ENCODE data around the gene SRRD. TPM values are rescaled to one million over a fixed set of nuclear protein-coding genes. Genes with fewer than 3 reads are reported as not detected.

The SRRD gene
- total RNA-seq, 4 donors from 2014 or later = 3.0 to 11.4 (median 6.2) TPM

GRCh38 chr22:26452236-26453016 is 31.3 kb upstream of the SRRD start:
- TF ChIP-seq EP300 (IDR thresholded peaks at IDR 0.05; ENCODE audit: low read depth) (no peak), POLR2A (IDR thresholded peaks at IDR 0.05) (no peak), POLR2AphosphoS5 (IDR thresholded peaks at IDR 0.05) (no peak)
- WGBS, 2 donors (ENCODE audit: low coverage in 1 of 2) = 95 to 100% methylated on average over 1 to 23 of the region's 23 CpGs
- H3K9me3 ChIP-seq = no peaks in the 10 kb centered on the region
- H3K36me3 ChIP-seq = peaks cover 0 to 21% (median 4%) of the 10 kb centered on the region in 4 donors
- no peaks in the 10 kb centered on the region for H3K4me1 ChIP-seq
- DNase-seq = no peak
- H3K27me3 ChIP-seq = no peaks in the 10 kb centered on the region
- intact Hi-C loops (cut with DNase I; ENCODE audit: low total_unique reads) = no loop called here
- H3K27ac ChIP-seq = no peak overlapping the region
- in situ Hi-C loops (cut with MboI; ENCODE audit: low pct_ligation_motif_present in 1 of 4, low pct_unique_long_range_greater_than_20kb in 1 of 4, low sequenced_read_pairs in 3 of 4) = loop anchor here in 1 of 4 donors (5.0 kb wide), 1 partner anchor 45 kb away; no protein-coding TSS in a partner anchor
- H3K4me3 ChIP-seq = no peak overlapping the region

GRCh38 chr22:26453216-26453615 is 30.5 kb upstream of the SRRD start:
- intact Hi-C loops (cut with DNase I; ENCODE audit: low total_unique reads) = no loop called here
- no peak for DNase-seq
- Histone ChIP-seq H3K27ac (no peak overlapping the region), H3K9me3 (no peaks in the 10 kb centered on the region), H3K27me3 (no peaks in the 10 kb centered on the region), H3K36me3 (peaks cover 0 to 29% (median 8%) of the 10 kb centered on the region in 4 donors), H3K4me3 (no peak overlapping the region), H3K4me1 (no peaks in the 10 kb centered on the region)
- 95 to 100% methylated on average over 3 to 9 of the region's 9 CpGs for WGBS, 2 donors (ENCODE audit: low coverage in 1 of 2)
- in situ Hi-C loops (cut with MboI; ENCODE audit: low pct_ligation_motif_present in 1 of 4, low pct_unique_long_range_greater_than_20kb in 1 of 4, low sequenced_read_pairs in 3 of 4) = loop anchor here in 1 of 4 donors (5.0 kb wide), 1 partner anchor 46 kb away; no protein-coding TSS in a partner anchor
- TF ChIP-seq CTCF (IDR thresholded peaks at IDR 0.05) (no peak), POLR2A (IDR thresholded peaks at IDR 0.05) (no peak), EP300 (IDR thresholded peaks at IDR 0.05; ENCODE audit: low read depth) (no peak), POLR2AphosphoS5 (IDR thresholded peaks at IDR 0.05) (no peak)

DNA sequence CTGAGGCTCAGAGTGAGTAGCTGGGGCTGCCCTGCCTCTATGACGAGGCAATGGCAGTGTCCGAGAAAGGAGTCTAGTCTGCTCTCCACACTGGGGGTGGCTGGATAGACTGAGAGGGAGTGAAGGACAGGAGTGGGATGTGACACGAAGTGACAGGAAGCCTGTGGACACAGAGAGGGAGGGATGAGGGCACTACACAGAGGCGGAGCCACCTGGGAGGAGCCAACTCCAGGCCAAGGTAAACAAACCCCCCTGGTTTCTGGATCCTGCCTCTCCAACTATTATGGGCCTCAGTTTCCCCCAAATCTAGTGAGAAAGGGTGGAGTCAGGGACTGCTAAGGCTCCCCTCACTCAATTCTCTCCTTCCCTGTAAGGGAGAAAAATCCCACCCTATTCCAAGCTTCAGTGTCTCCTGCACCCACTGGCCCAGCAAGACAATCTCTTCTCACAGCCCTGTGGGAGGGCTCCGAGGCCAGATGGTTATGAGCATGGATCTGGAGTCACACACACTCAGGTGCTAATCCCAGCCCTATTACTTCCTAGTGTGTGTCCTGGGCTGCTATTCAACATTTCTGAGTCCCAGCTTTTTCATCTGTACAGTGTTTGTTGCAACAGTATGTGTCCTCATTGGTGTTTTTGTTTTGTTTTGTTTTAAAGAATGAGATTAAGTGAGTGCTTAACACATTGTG is 29.7 kb upstream of the SRRD start:
- intact Hi-C loops (cut with DNase I; ENCODE audit: low total_unique reads) (no loop called here), in situ Hi-C loops (cut with MboI; ENCODE audit: low pct_ligation_motif_present in 1 of 4, low pct_unique_long_range_greater_than_20kb in 1 of 4, low sequenced_read_pairs in 3 of 4) (loop anchor here in 1 of 4 donors (5.0 kb wide), 1 partner anchor 47 kb away; no protein-coding TSS in a partner anchor)
- Histone ChIP-seq H3K36me3 (peaks cover 0 to 32% (median 9%) of the 10 kb centered on the region in 4 donors), H3K9me3 (no peaks in the 10 kb centered on the region), H3K27me3 (no peaks in the 10 kb centered on the region), H3K4me3 (no peak overlapping the region), H3K27ac (no peak overlapping the region), H3K4me1 (no peaks in the 10 kb centered on the region)
- no peak for DNase-seq
- TF ChIP-seq POLR2A (IDR thresholded peaks at IDR 0.05) (no peak), EP300 (IDR thresholded peaks at IDR 0.05; ENCODE audit: low read depth) (no peak), CTCF (IDR thresholded peaks at IDR 0.05) (no peak), POLR2AphosphoS5 (IDR thresholded peaks at IDR 0.05) (no peak)
- 88% methylated on average over 5 of the region's 5 CpGs; no CpG with 5 or more reads in 1 of the 2 donors for WGBS, 2 donors (ENCODE audit: low coverage in 1 of 2)

GRCh38 chr22:26457661-26458272 is 25.9 kb upstream of the SRRD start:
- Histone ChIP-seq H3K9me3 (no peaks in the 10 kb centered on the region), H3K27ac (no peak overlapping the region), H3K27me3 (no peaks in the 10 kb centered on the region), H3K4me3 (no peak overlapping the region), H3K4me1 (no peaks in the 10 kb centered on the region), H3K36me3 (peaks cover 0 to 26% (median 9%) of the 10 kb centered on the region in 4 donors)
- intact Hi-C loops (cut with DNase I; ENCODE audit: low total_unique reads) (no loop called here), in situ Hi-C loops (cut with MboI; ENCODE audit: low pct_ligation_motif_present in 1 of 4, low pct_unique_long_range_greater_than_20kb in 1 of 4, low sequenced_read_pairs in 3 of 4) (no loop called here)
- 94% methylated on average over 10 to 26 of the region's 26 CpGs for WGBS, 2 donors (ENCODE audit: low coverage in 1 of 2)
- no peak for TF ChIP-seq EP300 (IDR thresholded peaks at IDR 0.05; ENCODE audit: low read depth)
- TF ChIP-seq POLR2A (IDR thresholded peaks at IDR 0.05) = no peak
- no peak for DNase-seq
